HCT116 (cell line): ENCODE data around the gene NSUN2. TPM values are rescaled to one million over a fixed set of nuclear protein-coding genes. Genes with fewer than 3 reads are reported as not detected.

ENCODE experiments used
- ATAC-seq: fragments of 200-7000 bp; cut with Tn5 transposase; 2 replicates; pipeline ENCODE4 v1.9.1; 2020; ENCODE audit warnings: mild to moderate bottlenecking, moderate library complexity
- BruUV-seq: library from RNA; stranded (reverse); fragments of 400-500 nt; replicated peaks from 2 replicates; lab custom pipeline; 2021; lab: Mats Ljungman, UMichigan
- CTCF ChIA-PET: fragments of 300-600 bp; sonication (Branson Sonifier 250); formaldehyde crosslinking; loops from one replicate; lab custom pipeline; 2021; ENCODE audit warnings: antibody characterized with exemption; lab: Charles Lee
- POLR2A ChIA-PET: fragments of 300-600, 350-600 bp; sonication (Branson Sonifier 250); formaldehyde crosslinking; loops from one replicate; lab custom pipeline; 2021; ENCODE audit warnings: antibody characterized with exemption; lab: Charles Lee
- RAD21 ChIA-PET, 2 experiments: fragments of 300-600 bp; sonication (Branson Sonifier 250); formaldehyde crosslinking; loops; one replicate each; lab custom pipeline; 2023; ENCODE audit warnings: low total read pairs in 2 of 2; ENCODE audit not compliant: uncharacterized antibody in 2 of 2, unreplicated experiment in 2 of 2, low non-redundant PET in 1 of 2; lab: Charles Lee
- DNase-seq: peaks from one replicate; pipeline ENCODE4 v3.0.0-alpha.2; 2010; ENCODE audit warnings: low read depth, low spot score
- H2AFZ ChIP-seq: fragments of 200-600 bp; shearing (Covaris generic), sonication (generic); 2 replicates; pipeline ENCODE4 v1.6.1; 2017; ENCODE audit warnings: low read depth, mixed run types, mixed read lengths, antibody characterized with exemption, low read length; ENCODE audit not compliant: poor library complexity, severe bottlenecking
- H3K27ac ChIP-seq: 2 replicates; pipeline ENCODE4 v1.5.1; 2012; ENCODE audit warnings: low read depth, low read length
- H3K27me3 ChIP-seq: fragments of 200-600 bp; sonication (generic); 2 replicates; pipeline ENCODE4 v1.6.1; 2016; ENCODE audit warnings: mixed run types, low read length, mixed read lengths; ENCODE audit not compliant: insufficient read depth
- H3K36me3 ChIP-seq, 2 experiments: fragments of 200-500 bp in 1 of 2; fragments of 200-600 bp in 1 of 2; sonication (Bioruptor generic) in 1 of 2; sonication (generic) in 1 of 2; 2 replicates each; pipeline versions ENCODE4 v1.5.1 to v1.6.1; 2014 to 2016; ENCODE audit warnings: low read length in 2 of 2, inconsistent platforms in 1 of 2, mixed read lengths in 1 of 2, mixed run types in 1 of 2; ENCODE audit not compliant: insufficient read depth in 2 of 2, control insufficient read depth in 1 of 2
- H3K4me1 ChIP-seq, 2 experiments: fragments of 200-600 bp in 1 of 2; sonication (generic) in 1 of 2; 2 replicates each; pipeline versions ENCODE4 v1.5.1 to v1.6.1; 2012 to 2017; ENCODE audit warnings: low read length in 2 of 2, inconsistent platforms in 1 of 2, mild to moderate bottlenecking in 1 of 2, mixed read lengths in 1 of 2, mixed run types in 1 of 2, moderate library complexity in 1 of 2; ENCODE audit not compliant: insufficient read depth in 2 of 2, control insufficient read depth in 1 of 2
- H3K4me2 ChIP-seq: fragments of 200-600 bp; sonication (generic); 2 replicates; pipeline ENCODE4 v1.6.1; 2017; ENCODE audit warnings: mixed run types, low read length, mixed read lengths
- H3K4me3 ChIP-seq, 2 experiments: fragments of 200-600 bp in 1 of 2; sonication (generic) in 1 of 2; replicated peaks in 1 of 2; 2 replicates each; pipeline ENCODE4 v1.5.1; 2011 to 2016; ENCODE audit warnings: low read length in 2 of 2, control low read depth in 1 of 2, low read depth in 1 of 2, mild to moderate bottlenecking in 1 of 2, mixed read lengths in 1 of 2, mixed run types in 1 of 2
- H3K79me2 ChIP-seq: fragments of 200-600 bp; sonication (generic); 2 replicates; pipeline ENCODE4 v1.6.1; 2017; ENCODE audit warnings: mild to moderate bottlenecking, mixed run types, low read length, moderate library complexity, mixed read lengths; ENCODE audit not compliant: insufficient read depth
- H3K9ac ChIP-seq: fragments of 200-600 bp; sonication (generic); 2 replicates; pipeline ENCODE4 v1.6.1; 2016; ENCODE audit warnings: low read length, mixed read lengths
- H3K9me2 ChIP-seq: fragments of 200-600 bp; sonication (generic), shearing (Covaris generic); 2 replicates; pipeline ENCODE4 v1.6.1; 2017; ENCODE audit warnings: mixed run types, mild to moderate bottlenecking, moderate library complexity; ENCODE audit not compliant: insufficient read depth
- H3K9me3 ChIP-seq, 2 experiments: fragments of 200-500 bp in 1 of 2; fragments of 200-600 bp in 1 of 2; sonication (Bioruptor generic) in 1 of 2; sonication (generic) in 1 of 2; 2 replicates each; pipeline ENCODE4 v1.6.1; 2014 to 2017; ENCODE audit warnings: low read length in 2 of 2, mixed read lengths in 2 of 2, inconsistent platforms in 1 of 2, low read depth in 1 of 2, mild to moderate bottlenecking in 1 of 2, mixed run types in 1 of 2, moderate library complexity in 1 of 2; ENCODE audit not compliant: control insufficient read depth in 1 of 2, insufficient read depth in 1 of 2
- H4K20me1 ChIP-seq: fragments of 200-600 bp; sonication (generic), shearing (Covaris generic); 2 replicates; pipeline ENCODE4 v1.6.1; 2017; ENCODE audit warnings: mixed run types, mild to moderate bottlenecking, moderate library complexity; ENCODE audit not compliant: insufficient read depth
- ATF3 ChIP-seq: IDR thresholded peaks from 2 replicates; pipeline ENCODE4 v1.6.1; 2012
- CBX3 ChIP-seq: IDR thresholded peaks from 2 replicates; pipeline ENCODE4 v1.6.1; 2012; ENCODE audit warnings: low read depth
- EGR1 ChIP-seq: IDR thresholded peaks from 2 replicates; pipeline ENCODE4 v1.6.1; 2012; ENCODE audit warnings: low read depth
- ELF1 ChIP-seq: IDR thresholded peaks from 2 replicates; pipeline ENCODE4 v1.6.1; 2012; ENCODE audit warnings: low read depth, borderline replicate concordance
- EZH2 ChIP-seq: fragments of 200-600 bp; sonication (generic); IDR thresholded peaks from 2 replicates; pipeline ENCODE4 v1.6.1; 2017; ENCODE audit warnings: antibody characterized with exemption, mixed run types
- EZH2phosphoT487 ChIP-seq: fragments of 200-600 bp; IDR thresholded peaks from 2 replicates; pipeline ENCODE4 v1.6.1; 2018; ENCODE audit warnings: antibody characterized with exemption, borderline replicate concordance
- FOSL1 ChIP-seq: IDR thresholded peaks from 2 replicates; pipeline ENCODE4 v1.6.1; 2012; ENCODE audit warnings: low read depth
- MAX ChIP-seq: IDR thresholded peaks from 2 replicates; pipeline ENCODE4 v1.6.1; 2012
- POLR2A ChIP-seq: IDR thresholded peaks from 2 replicates; pipeline ENCODE4 v1.7.0; 2011; ENCODE audit warnings: borderline replicate concordance; ENCODE audit not compliant: insufficient read depth, insufficient read length; ENCODE audit errors: extremely low read depth
- POLR2AphosphoS5 ChIP-seq: IDR thresholded peaks from 2 replicates; pipeline ENCODE4 v1.6.1; 2011; ENCODE audit warnings: mild to moderate bottlenecking, low read depth, low read length, moderate library complexity
- REST ChIP-seq: IDR thresholded peaks from 2 replicates; pipeline ENCODE4 v1.6.1; 2012; ENCODE audit warnings: low read depth
- SIN3A ChIP-seq: IDR thresholded peaks from 2 replicates; pipeline ENCODE4 v1.6.1; 2012; ENCODE audit warnings: low read depth
- SP1 ChIP-seq: IDR thresholded peaks from 2 replicates; pipeline ENCODE4 v1.6.1; 2012; ENCODE audit warnings: low read depth
- SRF ChIP-seq: IDR thresholded peaks from 2 replicates; pipeline ENCODE4 v1.6.1; 2012; ENCODE audit warnings: low read depth
- TCF7L2 ChIP-seq: IDR thresholded peaks from 2 replicates; pipeline ENCODE4 v1.7.0; 2011; ENCODE audit warnings: borderline replicate concordance, inconsistent platforms; ENCODE audit not compliant: insufficient read depth, insufficient read length; ENCODE audit errors: extremely low read depth
- ZNF274 ChIP-seq: fragments of 200-500 bp; sonication (Bioruptor generic); IDR thresholded peaks from 2 replicates; pipeline ENCODE4 v1.6.1; 2014; ENCODE audit warnings: mild to moderate bottlenecking, low read depth, low read length, inconsistent platforms
- intact Hi-C: fragments of 100-400 bp; cut with micrococcal nuclease; formaldehyde crosslinking; loops from 2 replicates; pipeline ENCODE4 v1.10.0; 2022
- total RNA-seq: library from RNA; stranded (reverse); gene quantifications from one replicate; pipeline ENCODE4 v1.2.1, GENCODE V29; 2021; ENCODE audit not compliant: unreplicated experiment

NSUN2 gene
- total RNA-seq, 1 experiment from 2014 or later: 101 TPM

- no peaks in the 10 kb centered on the region for H3K36me3 ChIP-seq
- H3K27ac ChIP-seq: no peak overlapping the region
- intact Hi-C loops: no loop called here
- H3K4me2 ChIP-seq: no peak overlapping the region
- no TSS peak for BruUV-seq
- CTCF ChIA-PET: no interaction called here
- ATAC-seq: no peak
- no peaks in the 10 kb centered on the region for H3K9me3 ChIP-seq
- no peak for DNase-seq
- peaks cover 19% of the 10 kb centered on the region for H3K27me3 ChIP-seq
- H3K4me3 ChIP-seq: no peak overlapping the region
- POLR2A ChIA-PET: no interaction called here
- H3K79me2 ChIP-seq: no peaks in the 10 kb centered on the region
- RAD21 ChIA-PET: no interaction called here
- H3K4me1 ChIP-seq: no peaks in the 10 kb centered on the region
- no peak overlapping the region for H2AFZ ChIP-seq
- TF ChIP-seq MAX (no peak), ELF1 (no peak), ATF3 (no peak), FOSL1 (no peak), CBX3 (no peak), POLR2A (no peak), POLR2AphosphoS5 (no peak), SRF (no peak), EZH2 (no peak)
- H3K9ac ChIP-seq: no peak overlapping the region
- no peaks in the 10 kb centered on the region for H4K20me1 ChIP-seq
- no peaks in the 10 kb centered on the region for H3K9me2 ChIP-seq
Observed at GRCh38 chr5:6557807-6558575, 74.9 kb downstream of the NSUN2 start.

GRCh38 chr5:6556802-6557102 lies 76.1 kb downstream of the NSUN2 start:
- Histone ChIP-seq H3K27me3 (peaks cover 17% of the 10 kb centered on the region; the same call in 1 of the 2 replicates), H3K9me3 (no peaks in the 10 kb centered on the region), H2AFZ (no peak overlapping the region), H3K79me2 (no peaks in the 10 kb centered on the region), H3K4me2 (no peak overlapping the region), H3K4me1 (no peaks in the 10 kb centered on the region), H3K4me3 (no peak overlapping the region), H3K36me3 (no peaks in the 10 kb centered on the region), H3K9me2 (no peaks in the 10 kb centered on the region), H4K20me1 (no peaks in the 10 kb centered on the region), H3K9ac (no peak overlapping the region), H3K27ac (no peak overlapping the region)
- ChIA-PET RAD21 (no interaction called here), CTCF (no interaction called here), POLR2A (no interaction called here)
- ATAC-seq (no peak), DNase-seq (no peak)
- TF ChIP-seq TCF7L2 (no peak), EZH2phosphoT487 (no peak), CBX3 (no peak), ELF1 (no peak), SRF (no peak), SIN3A (no peak), EGR1 (no peak), ZNF274 (no peak), REST (no peak), SP1 (no peak), POLR2AphosphoS5 (no peak), POLR2A (no peak)
- no TSS peak for BruUV-seq
- intact Hi-C loops: no loop called here
